22Rv1 (cell line): ENCODE results near the gene SLC25A42.
"Not testable (repeated sequence)": the region's sequence is repeated elsewhere in the genome, so short reads cannot be mapped to it uniquely, and the experiment has no call there.

ENCODE experiments used
- H3K27ac ChIP-seq: fragments of 450-650 bp; 2 replicates; pipeline ENCODE4 v1.5.1; 2017
- ZFX ChIP-seq: fragments of 450-650 bp; IDR thresholded peaks from 2 replicates; pipeline ENCODE4 v1.6.1; 2017; ENCODE audit warnings: antibody characterized with exemption, borderline replicate concordance
- TF ChIP-seq, protein P1 (sequence below): fragments of 450-650 bp; IDR thresholded peaks from 2 replicates; pipeline ENCODE4 v1.5.1; 2017; ENCODE audit warnings: mild to moderate bottlenecking

SLC25A42 gene

GRCh38 chr19:19094513-19094912, 30.7 kb downstream of the SLC25A42 start:
- H3K27ac ChIP-seq = no peak overlapping the region
- TF ChIP-seq, protein P1, sequence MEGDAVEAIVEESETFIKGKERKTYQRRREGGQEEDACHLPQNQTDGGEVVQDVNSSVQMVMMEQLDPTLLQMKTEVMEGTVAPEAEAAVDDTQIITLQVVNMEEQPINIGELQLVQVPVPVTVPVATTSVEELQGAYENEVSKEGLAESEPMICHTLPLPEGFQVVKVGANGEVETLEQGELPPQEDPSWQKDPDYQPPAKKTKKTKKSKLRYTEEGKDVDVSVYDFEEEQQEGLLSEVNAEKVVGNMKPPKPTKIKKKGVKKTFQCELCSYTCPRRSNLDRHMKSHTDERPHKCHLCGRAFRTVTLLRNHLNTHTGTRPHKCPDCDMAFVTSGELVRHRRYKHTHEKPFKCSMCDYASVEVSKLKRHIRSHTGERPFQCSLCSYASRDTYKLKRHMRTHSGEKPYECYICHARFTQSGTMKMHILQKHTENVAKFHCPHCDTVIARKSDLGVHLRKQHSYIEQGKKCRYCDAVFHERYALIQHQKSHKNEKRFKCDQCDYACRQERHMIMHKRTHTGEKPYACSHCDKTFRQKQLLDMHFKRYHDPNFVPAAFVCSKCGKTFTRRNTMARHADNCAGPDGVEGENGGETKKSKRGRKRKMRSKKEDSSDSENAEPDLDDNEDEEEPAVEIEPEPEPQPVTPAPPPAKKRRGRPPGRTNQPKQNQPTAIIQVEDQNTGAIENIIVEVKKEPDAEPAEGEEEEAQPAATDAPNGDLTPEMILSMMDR = no peak
- no peak for TF ChIP-seq ZFX

DNA sequence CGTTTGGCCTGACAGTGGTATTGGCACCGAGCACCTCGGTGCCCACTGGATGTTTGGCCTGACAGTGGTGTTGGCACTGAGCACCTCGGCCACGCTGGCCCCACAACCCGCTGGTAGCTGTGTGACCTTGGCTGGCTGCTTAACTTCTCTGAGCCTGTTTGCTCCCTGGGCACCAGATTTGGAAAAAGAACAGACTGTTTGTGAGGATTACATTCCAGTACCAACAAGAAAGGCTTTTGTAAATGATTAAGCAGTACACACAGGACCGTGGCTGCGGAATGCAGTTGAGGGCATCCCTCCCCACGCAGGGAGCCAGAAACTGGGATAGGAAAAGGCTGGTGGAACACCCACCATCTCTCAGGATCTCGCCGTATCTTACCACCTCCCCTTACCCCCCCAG, 31.9 kb downstream of the SLC25A42 start:
- TF ChIP-seq, protein P1 = no peak
- no peak for TF ChIP-seq ZFX
- H3K27ac ChIP-seq = no peak overlapping the region

GRCh38 chr19:19096641-19097627, 33.1 kb downstream of the SLC25A42 start:
- H3K27ac ChIP-seq = no peak overlapping the region
- no peak for TF ChIP-seq ZFX
- TF ChIP-seq, protein P1 = no peak

DNA sequence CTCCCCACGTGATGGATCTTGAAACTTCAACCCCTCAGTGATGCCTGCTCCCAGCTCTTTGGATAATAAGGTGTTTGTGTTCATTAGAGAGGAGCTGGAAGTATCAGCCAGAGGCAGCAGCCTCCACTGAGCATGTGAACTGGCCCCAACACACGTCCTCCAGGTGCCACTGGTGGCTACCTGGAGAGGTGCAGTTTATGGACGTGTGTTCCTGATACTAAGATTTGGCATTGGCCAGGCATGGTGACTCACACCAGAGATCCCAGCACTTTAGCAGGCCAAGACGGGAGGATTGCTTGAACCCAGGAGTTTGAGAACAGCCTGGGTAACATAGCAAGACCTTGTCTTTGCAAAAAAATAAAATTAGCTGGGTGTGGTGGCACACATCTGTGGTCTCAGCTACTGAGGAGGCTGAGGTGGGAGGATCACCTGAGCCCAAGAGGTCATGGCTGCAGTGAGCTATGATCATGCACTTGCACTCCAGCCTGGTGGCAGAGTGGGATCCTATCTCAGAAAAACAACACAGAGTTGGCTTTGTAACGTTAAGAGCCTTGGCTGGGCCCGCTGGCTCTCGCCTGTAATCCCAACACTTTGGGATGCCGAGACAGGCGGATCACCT, 34.4 kb downstream of the SLC25A42 start:
- TF ChIP-seq, protein P1 = no peak
- TF ChIP-seq ZFX = no peak
- no peak overlapping the region for H3K27ac ChIP-seq

- H3K27ac ChIP-seq = no peak overlapping the region
- no peak for TF ChIP-seq ZFX
- TF ChIP-seq, protein P1 = no peak
Measured at GRCh38 chr19:19098703-19099632, 35.2 kb downstream of the SLC25A42 start.

DNA sequence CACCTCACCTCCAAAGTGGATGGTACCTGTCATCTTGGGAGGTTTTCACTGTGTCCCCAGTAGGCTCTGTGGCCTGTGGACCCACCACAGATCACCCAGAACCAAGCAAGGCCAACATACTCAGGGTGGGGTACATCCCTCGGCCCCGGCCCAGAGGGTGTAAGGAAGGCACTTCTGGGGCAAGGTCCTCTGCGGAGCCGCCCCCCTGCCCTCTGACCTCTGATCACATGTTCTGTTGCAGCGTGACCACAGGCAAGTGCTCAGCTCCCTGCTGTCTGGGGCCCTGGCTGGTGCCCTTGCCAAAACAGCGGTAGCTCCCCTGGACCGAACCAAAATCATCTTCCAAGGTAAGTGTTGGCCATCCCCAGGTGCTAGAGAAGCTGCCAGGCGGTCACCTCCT, 37.7 kb downstream of the SLC25A42 start:
- H3K27ac ChIP-seq = no peak overlapping the region
- no peak for TF ChIP-seq ZFX
- TF ChIP-seq, protein P1 = no peak

- H3K27ac ChIP-seq = not testable (repeated sequence)
Measured at GRCh38 chr19:19102566-19102965, 38.8 kb downstream of the SLC25A42 start.
